GM12801 (cell line): ENCODE measurements around the gene ITPR3.

Experiments
- CTCF ChIP-seq: IDR thresholded peaks from one replicate; pipeline ENCODE4 v1.5.1; 2011; ENCODE audit warnings: control low read depth; ENCODE audit not compliant: insufficient read length; ENCODE audit errors: extremely low read depth

ITPR3 gene

GRCh38 chr6:33578588-33579011, 42.5 kb upstream of the ITPR3 start:
- TF ChIP-seq CTCF = no peak

GRCh38 chr6:33579828-33580714, 41.1 kb upstream of the ITPR3 start, which contains the start of gene BAK1:
BAK1 (minus strand) TSS chr6:33580276; CDS start chr6:33577604, 2,672 bp downstream.
- no peak for TF ChIP-seq CTCF

- no peak for TF ChIP-seq CTCF
Observed at GRCh38 chr6:33581186-33581585, 39.9 kb upstream of the ITPR3 start.

GRCh38 chr6:33583591-33584155, 37.4 kb upstream of the ITPR3 start:
- TF ChIP-seq CTCF = no peak

- TF ChIP-seq CTCF = no peak
Observed at GRCh38 chr6:33584700-33585402, 36.3 kb upstream of the ITPR3 start.

GRCh38 chr6:33585403-33586107, 35.6 kb upstream of the ITPR3 start:
- no peak for TF ChIP-seq CTCF
